Fibroblast of lung (primary cell): Measurements from ENCODE around the gene TMEM266.

Source experiments
- CTCF ChIP-seq, 2 donors: IDR thresholded peaks in 1 of 2; conservative IDR thresholded peaks in 1 of 2; 1 replicate in 1 of 2; 2 replicates in 1 of 2; pipeline ENCODE4 v1.5.1; 2011 to 2012; ENCODE audit warnings: low read length in 2 of 2, control low read depth in 1 of 2, inconsistent platforms in 1 of 2, low read depth in 1 of 2, mild to moderate bottlenecking in 1 of 2
- EZH2 ChIP-seq: IDR thresholded peaks from 2 replicates; pipeline ENCODE4 v1.5.1; 2012; ENCODE audit warnings: low read length, control low read depth, mild to moderate bottlenecking; ENCODE audit errors: missing control alignments

GRCh38 chr15:76169911-76170800, 110.4 kb downstream of the TMEM266 start:
- TF ChIP-seq CTCF (conservative IDR thresholded peaks at IDR 0.05 in 1 of 2, IDR thresholded peaks at IDR 0.05 in 1 of 2; ENCODE audit: low read depth in 1 of 2, low read length in 2 of 2) (no peak), EZH2 (no peak)
